SK-N-MC (cell line): ENCODE results near the gene ARG2.

Source experiments
- FOXP2 ChIP-seq: optimal IDR thresholded peaks from 2 replicates; pipeline ENCODE3; 2011; ENCODE audit warnings: mild to moderate bottlenecking, moderate library complexity; ENCODE audit not compliant: insufficient read depth; ENCODE audit errors: extremely low read length, control extremely low read depth
- POLR2AphosphoS5 ChIP-seq: IDR thresholded peaks from 2 replicates; pipeline ENCODE4 v1.6.1; 2012; ENCODE audit warnings: mild to moderate bottlenecking, low read depth, low read length, borderline replicate concordance

DNA sequence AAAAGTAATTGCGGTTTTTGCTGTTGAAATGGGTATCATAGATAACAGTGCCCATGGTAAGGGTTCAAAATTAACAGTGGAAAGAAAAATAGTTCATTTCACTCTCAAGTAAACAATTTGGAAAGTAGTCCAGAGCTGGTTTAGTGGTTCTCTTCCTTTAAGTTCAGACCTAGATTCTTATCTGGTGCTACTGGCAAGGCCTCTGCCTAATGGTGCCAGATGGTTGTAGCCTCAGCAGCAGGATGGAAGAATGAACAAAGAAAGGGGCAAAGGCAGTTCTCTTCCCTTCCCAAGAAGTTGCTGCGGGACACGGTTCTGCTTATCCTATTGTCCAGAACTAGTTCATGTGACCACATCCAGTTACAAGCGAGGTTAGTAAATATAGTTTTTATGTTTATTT, 10.5 kb downstream of the ARG2 start:
- TF ChIP-seq FOXP2 (no peak), POLR2AphosphoS5 (no peak)
